ENCODE results near the gene COMMD10.

DNA sequence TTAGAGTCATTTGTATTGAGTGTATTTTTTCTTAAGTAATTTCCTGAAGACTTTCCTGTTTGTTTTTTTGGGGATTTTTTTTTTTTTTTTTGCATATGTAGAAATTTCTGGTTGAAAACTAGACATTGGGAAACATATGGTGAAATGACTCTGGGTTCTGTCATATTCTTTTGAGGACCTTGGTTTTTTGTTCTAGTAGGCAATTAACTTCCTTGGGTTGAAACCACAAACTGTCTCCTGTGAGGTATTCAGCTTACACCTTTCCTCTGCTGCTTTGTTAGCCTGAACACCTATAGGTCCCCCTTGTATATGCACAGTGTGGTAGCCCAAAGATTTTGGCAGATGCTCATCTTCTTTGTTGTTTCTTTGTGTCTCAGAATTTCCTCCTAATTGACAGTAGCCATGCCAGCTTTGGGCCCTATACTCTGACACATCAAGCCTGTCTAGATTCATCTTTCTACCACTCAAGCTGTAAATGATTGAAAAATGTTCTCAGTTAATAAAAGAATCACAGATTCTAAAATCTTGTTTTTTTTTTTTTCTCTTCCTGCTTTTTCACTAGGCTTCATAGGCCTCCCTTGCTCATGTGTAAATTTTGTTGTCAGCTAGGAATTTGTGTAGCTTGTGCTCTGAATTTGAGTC lies 140.6 kb downstream of the COMMD10 start:
- TF ChIP-seq, protein P1, sequence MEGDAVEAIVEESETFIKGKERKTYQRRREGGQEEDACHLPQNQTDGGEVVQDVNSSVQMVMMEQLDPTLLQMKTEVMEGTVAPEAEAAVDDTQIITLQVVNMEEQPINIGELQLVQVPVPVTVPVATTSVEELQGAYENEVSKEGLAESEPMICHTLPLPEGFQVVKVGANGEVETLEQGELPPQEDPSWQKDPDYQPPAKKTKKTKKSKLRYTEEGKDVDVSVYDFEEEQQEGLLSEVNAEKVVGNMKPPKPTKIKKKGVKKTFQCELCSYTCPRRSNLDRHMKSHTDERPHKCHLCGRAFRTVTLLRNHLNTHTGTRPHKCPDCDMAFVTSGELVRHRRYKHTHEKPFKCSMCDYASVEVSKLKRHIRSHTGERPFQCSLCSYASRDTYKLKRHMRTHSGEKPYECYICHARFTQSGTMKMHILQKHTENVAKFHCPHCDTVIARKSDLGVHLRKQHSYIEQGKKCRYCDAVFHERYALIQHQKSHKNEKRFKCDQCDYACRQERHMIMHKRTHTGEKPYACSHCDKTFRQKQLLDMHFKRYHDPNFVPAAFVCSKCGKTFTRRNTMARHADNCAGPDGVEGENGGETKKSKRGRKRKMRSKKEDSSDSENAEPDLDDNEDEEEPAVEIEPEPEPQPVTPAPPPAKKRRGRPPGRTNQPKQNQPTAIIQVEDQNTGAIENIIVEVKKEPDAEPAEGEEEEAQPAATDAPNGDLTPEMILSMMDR (IDR thresholded peaks at IDR 0.05; ENCODE audit: insufficient read depth, low read length, poor library complexity, severe bottlenecking) = no peak
- no peak for TF ChIP-seq EZH2phosphoT487 (conservative IDR thresholded peaks at IDR 0.05; ENCODE audit: low read length)
